CD4-positive, alpha-beta T cell (primary cell): ENCODE results near the gene DNAAF6. TPM values are rescaled to one million over a fixed set of nuclear protein-coding genes. Genes with fewer than 3 reads are reported as not detected.
A peak's percentile ranks its signal among the peaks of the same experiment; 100 is the strongest.

Experiments used
- ATAC-seq: fragments of 200-7000 bp; cut with Tn5 transposase; one replicate; pipeline ENCODE4 v1.10.0; 2022; ENCODE audit warnings: mild to moderate bottlenecking; ENCODE audit not compliant: poor library complexity
- CTCF ChIA-PET: fragments of 350-600 bp; sonication (Branson Sonifier 250); formaldehyde crosslinking; loops from one replicate; lab custom pipeline; 2021; ENCODE audit warnings: antibody characterized with exemption, inconsistent platforms; lab: Charles Lee
- POLR2A ChIA-PET: fragments of 350-600 bp; sonication (Branson Sonifier 250); formaldehyde crosslinking; loops from one replicate; lab custom pipeline; 2021; ENCODE audit warnings: antibody characterized with exemption, inconsistent platforms; lab: Charles Lee
- DNase-seq, 14 experiments: peaks; one replicate each; pipeline ENCODE4 v3.0.0-alpha.2; 2013 to 2020; ENCODE audit warnings: mixed read lengths in 2 of 14
- H3K27ac ChIP-seq, 2 donors: one replicate each; pipeline versions ENCODE4 v1.5.1 to v1.7.0; 2013; ENCODE audit warnings: low read length in 2 of 2, low read depth in 1 of 2, mild to moderate bottlenecking in 1 of 2
- H3K27me3 ChIP-seq, 2 experiments: 1 replicate in 1 of 2; 2 replicates in 1 of 2; pipeline versions ENCODE4 v1.6.1 to v1.7.0; 2013; ENCODE audit warnings: low read length in 2 of 2, control low read depth in 1 of 2, mild to moderate bottlenecking in 1 of 2, moderate library complexity in 1 of 2; ENCODE audit not compliant: insufficient read depth in 2 of 2, control insufficient read depth in 1 of 2
- H3K36me3 ChIP-seq: one replicate; pipeline ENCODE4 v1.6.1; 2013; ENCODE audit warnings: low read length, control low read depth; ENCODE audit not compliant: insufficient read depth
- H3K4me1 ChIP-seq: one replicate; pipeline ENCODE4 v1.6.1; 2013; ENCODE audit warnings: low read length, control low read depth; ENCODE audit not compliant: insufficient read depth
- H3K4me3 ChIP-seq: one replicate; pipeline ENCODE4 v1.5.1; 2013; ENCODE audit warnings: mild to moderate bottlenecking, low read length, moderate library complexity
- H3K9me3 ChIP-seq, 2 experiments: 1 replicate in 1 of 2; 2 replicates in 1 of 2; pipeline versions ENCODE4 v1.6.1 to v1.7.0; 2013; ENCODE audit warnings: low read length in 2 of 2, mild to moderate bottlenecking in 2 of 2, control low read depth in 1 of 2, moderate library complexity in 1 of 2; ENCODE audit not compliant: control insufficient read depth in 1 of 2, insufficient read depth in 1 of 2
- H3K27ac Mint-ChIP-seq: one replicate; pipeline ENCODE4 v1.8.0; 2020; ENCODE audit warnings: mixed read lengths
- H3K27me3 Mint-ChIP-seq: one replicate; pipeline ENCODE4 v1.8.0; 2021; ENCODE audit warnings: mixed read lengths
- H3K36me3 Mint-ChIP-seq: one replicate; pipeline ENCODE4 v1.8.0; 2021; ENCODE audit warnings: low read depth, mixed read lengths
- H3K4me1 Mint-ChIP-seq: one replicate; pipeline ENCODE4 v1.8.0; 2021; ENCODE audit warnings: low read depth, mixed read lengths
- H3K4me3 Mint-ChIP-seq: one replicate; pipeline ENCODE4 v1.8.0; 2020; ENCODE audit warnings: mild to moderate bottlenecking, mixed read lengths
- H3K9me3 Mint-ChIP-seq: one replicate; pipeline ENCODE4 v1.8.0; 2020; ENCODE audit warnings: mixed read lengths
- intact Hi-C, 2 experiments: fragments of 100-400 bp; cut with DNase I in 1 of 2; cut with micrococcal nuclease in 1 of 2; formaldehyde crosslinking; loops; one replicate each; pipeline versions ENCODE4 v1.15.1 to v1.9.0; 2023 to 2025; cut with DNase I, micrococcal nuclease
- total RNA-seq, 174 experiments: library from RNA in 2 of 174; stranded (reverse) in 2 of 174; gene quantifications; one replicate each; pipeline ENCODE4 v1.2.3 and lab custom pipeline; 2021 to 2026
- TF ChIP-seq, protein P1 (sequence below): fragments of 200-600 bp; IDR thresholded peaks from one replicate; pipeline ENCODE4 v1.8.0; 2022; ENCODE audit warnings: antibody characterized with exemption, mild to moderate bottlenecking

Gene DNAAF6
- total RNA-seq, 2 experiments from 2014 or later = not detected

- intact Hi-C loops = no loop called here
- ATAC-seq (no peak), DNase-seq (no peak)
- Histone ChIP-seq H3K4me1 (no peaks in the 10 kb centered on the region), H3K27ac (no peak overlapping the region), H3K36me3 (no peaks in the 10 kb centered on the region), H3K9me3 (no peaks in the 10 kb centered on the region), H3K4me3 (no peak overlapping the region), H3K27me3 (no peaks in the 10 kb centered on the region)
- no peak overlapping the region for H3K27ac Mint-ChIP-seq
- H3K27me3 Mint-ChIP-seq = peaks cover 7% of the 10 kb centered on the region
- no peak overlapping the region for H3K4me3 Mint-ChIP-seq
- POLR2A ChIA-PET = no interaction called here
- no peaks in the 10 kb centered on the region for H3K36me3 Mint-ChIP-seq
- no peaks in the 10 kb centered on the region for H3K9me3 Mint-ChIP-seq
- CTCF ChIA-PET = no interaction called here
- H3K4me1 Mint-ChIP-seq = no peaks in the 10 kb centered on the region
- TF ChIP-seq, protein P1, sequence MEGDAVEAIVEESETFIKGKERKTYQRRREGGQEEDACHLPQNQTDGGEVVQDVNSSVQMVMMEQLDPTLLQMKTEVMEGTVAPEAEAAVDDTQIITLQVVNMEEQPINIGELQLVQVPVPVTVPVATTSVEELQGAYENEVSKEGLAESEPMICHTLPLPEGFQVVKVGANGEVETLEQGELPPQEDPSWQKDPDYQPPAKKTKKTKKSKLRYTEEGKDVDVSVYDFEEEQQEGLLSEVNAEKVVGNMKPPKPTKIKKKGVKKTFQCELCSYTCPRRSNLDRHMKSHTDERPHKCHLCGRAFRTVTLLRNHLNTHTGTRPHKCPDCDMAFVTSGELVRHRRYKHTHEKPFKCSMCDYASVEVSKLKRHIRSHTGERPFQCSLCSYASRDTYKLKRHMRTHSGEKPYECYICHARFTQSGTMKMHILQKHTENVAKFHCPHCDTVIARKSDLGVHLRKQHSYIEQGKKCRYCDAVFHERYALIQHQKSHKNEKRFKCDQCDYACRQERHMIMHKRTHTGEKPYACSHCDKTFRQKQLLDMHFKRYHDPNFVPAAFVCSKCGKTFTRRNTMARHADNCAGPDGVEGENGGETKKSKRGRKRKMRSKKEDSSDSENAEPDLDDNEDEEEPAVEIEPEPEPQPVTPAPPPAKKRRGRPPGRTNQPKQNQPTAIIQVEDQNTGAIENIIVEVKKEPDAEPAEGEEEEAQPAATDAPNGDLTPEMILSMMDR = no peak
These were observed 22.0 kb downstream of the DNAAF6 start for GRCh38 chrX:107228486-107228819.

DNA sequence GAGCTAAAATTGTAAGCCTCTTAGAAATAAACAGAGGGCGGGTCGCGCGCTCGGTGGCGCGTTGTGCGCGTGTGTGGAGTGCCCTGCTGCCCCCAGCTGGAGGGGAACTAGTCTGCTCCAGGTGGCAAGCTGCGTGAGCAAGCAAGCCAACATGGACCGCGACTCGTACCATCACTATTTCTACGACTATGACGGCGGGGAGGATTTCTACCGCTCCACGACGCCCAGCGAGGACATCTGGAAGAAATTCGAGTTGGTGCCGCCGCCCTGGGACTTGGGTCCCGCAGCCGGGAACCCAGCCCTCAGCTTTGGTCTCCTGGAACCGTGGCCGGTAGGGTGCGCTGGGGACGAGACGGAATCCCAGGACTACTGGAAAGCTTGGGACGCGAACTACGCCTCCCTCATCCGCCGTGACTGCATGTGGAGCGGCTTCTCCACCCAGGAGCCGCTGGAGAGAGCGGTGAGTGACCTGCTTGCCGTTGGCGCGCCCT, 66.1 kb downstream of the DNAAF6 start:
- peak in 7 of 14 experiments; percentile 0 to 22 (median 3) for DNase-seq

DNA sequence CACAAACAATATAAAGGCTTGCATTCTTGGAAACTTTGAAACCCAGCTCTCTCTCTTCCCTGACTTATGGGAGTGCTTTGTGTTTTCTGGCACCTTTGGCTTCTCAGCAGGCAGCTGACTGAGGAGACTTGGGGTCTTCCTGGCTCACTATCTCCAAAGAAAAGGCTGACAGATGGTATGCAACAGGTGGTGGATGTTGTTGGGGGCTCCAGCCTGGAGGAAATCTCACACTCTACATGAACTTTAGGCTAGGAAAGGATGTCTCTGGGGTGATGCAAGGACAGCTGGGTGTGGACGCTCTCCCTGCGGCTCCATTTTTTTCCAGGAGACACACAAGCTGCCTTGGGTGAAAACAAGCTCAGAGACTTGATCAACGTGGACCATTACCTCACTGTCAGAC, 67.4 kb downstream of the DNAAF6 start:
- TF ChIP-seq, protein P1 = no peak
- H3K36me3 Mint-ChIP-seq = no peaks in the 10 kb centered on the region
- no peak overlapping the region for H3K27ac Mint-ChIP-seq
- H3K4me3 Mint-ChIP-seq = no peak overlapping the region
- no peaks in the 10 kb centered on the region for H3K9me3 Mint-ChIP-seq
- ChIA-PET CTCF (no interaction called here), POLR2A (no interaction called here)
- intact Hi-C loops = no loop called here
- H3K4me3 ChIP-seq = no peak overlapping the region
- H3K36me3 ChIP-seq = no peaks in the 10 kb centered on the region
- H3K9me3 ChIP-seq = no peaks in the 10 kb centered on the region
- H3K27ac ChIP-seq = no peak overlapping the region
- ATAC-seq (no peak), DNase-seq (no peak)
- H3K4me1 Mint-ChIP-seq = no peaks in the 10 kb centered on the region
- H3K27me3 Mint-ChIP-seq = peaks cover 20% of the 10 kb centered on the region
- H3K27me3 ChIP-seq = peaks cover 0 to 6% of the 10 kb centered on the region in 2 experiments
- H3K4me1 ChIP-seq = no peaks in the 10 kb centered on the region

More for the DNA sequence above, 66.1 kb downstream of the DNAAF6 start:
- Histone ChIP-seq H3K9me3 (no peaks in the 10 kb centered on the region), H3K4me3 (no peak overlapping the region), H3K36me3 (no peaks in the 10 kb centered on the region), H3K4me1 (no peaks in the 10 kb centered on the region), H3K27ac (no peak overlapping the region), H3K27me3 (peaks cover 0 to 6% of the 10 kb centered on the region in 2 experiments)
- H3K27me3 Mint-ChIP-seq = peaks cover 22% of the 10 kb centered on the region
- CTCF ChIA-PET = no interaction called here
- H3K36me3 Mint-ChIP-seq = no peaks in the 10 kb centered on the region
- TF ChIP-seq, protein P1 = peak; percentile 9
- POLR2A ChIA-PET = no interaction called here
- intact Hi-C loops = no loop called here
- H3K4me3 Mint-ChIP-seq = no peak overlapping the region
- no peaks in the 10 kb centered on the region for H3K4me1 Mint-ChIP-seq
- no peak overlapping the region for H3K27ac Mint-ChIP-seq
- no peak for ATAC-seq
- H3K9me3 Mint-ChIP-seq = no peaks in the 10 kb centered on the region
